Stimulated activated naive CD8-positive, alpha-beta T cell treated with anti-CD3 and anti-CD28 coated beads, Interleukin-15, Interleukin-2, amounts not matched to agents 100 U/mL and 50 U/mL, for 24 hours (primary cell): ENCODE measurements around the gene DNAJC15.
A peak's percentile ranks its signal among the peaks of the same experiment; 100 is the strongest.

ENCODE experiments used
- ATAC-seq: fragments of 150-1000 bp; cut with Tn5 transposase; one replicate; pipeline ENCODE4 v1.10.0; 2021
- DNase-seq: peaks from one replicate; pipeline ENCODE4 v3.0.0; 2021

Gene DNAJC15

DNA sequence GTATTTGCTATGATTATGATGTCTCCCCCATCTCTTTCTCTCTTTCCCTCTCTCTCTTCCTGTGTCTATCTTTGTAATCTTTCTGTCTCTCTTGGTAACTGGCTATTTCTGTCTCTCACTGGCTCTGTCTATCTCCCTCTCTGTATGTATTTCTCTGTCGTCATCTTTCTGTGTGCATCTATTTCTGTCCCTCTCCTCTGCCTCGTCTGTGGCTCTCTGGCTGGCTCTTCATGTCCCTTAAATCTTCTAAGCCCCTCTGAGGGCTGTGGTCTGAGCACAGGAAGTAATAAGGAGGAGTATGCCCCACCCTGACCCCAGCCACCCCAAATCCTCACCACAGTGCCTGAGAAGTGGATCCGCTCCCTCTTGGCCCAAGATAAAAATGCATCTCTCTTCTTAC is 104.4 kb downstream of the DNAJC15 start:
- ATAC-seq = peak; percentile 28
- DNase-seq = no peak

DNA sequence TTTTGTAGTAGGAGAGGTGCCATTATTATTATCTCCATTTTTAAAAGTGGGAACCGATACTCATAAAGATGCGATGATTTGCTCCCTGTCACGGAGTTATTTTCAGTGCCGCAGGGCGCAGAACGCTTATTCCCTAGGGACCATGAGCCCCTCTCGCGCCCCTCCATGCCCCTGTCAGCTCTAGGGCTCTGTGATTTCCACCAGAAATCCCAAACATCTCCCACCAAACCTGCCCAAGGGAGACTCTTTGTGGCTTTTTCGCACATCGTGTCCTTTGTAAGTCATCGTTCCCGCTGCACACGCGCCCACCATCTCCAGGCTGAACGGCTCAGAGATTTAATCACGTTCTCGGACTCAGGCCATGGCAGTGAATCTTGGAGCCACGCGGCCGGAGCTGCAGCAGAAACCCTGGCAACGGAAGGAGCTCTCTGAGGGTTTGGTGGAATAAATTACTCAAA is 105.1 kb downstream of the DNAJC15 start:
- DNase-seq (no peak), ATAC-seq (no peak)

DNA sequence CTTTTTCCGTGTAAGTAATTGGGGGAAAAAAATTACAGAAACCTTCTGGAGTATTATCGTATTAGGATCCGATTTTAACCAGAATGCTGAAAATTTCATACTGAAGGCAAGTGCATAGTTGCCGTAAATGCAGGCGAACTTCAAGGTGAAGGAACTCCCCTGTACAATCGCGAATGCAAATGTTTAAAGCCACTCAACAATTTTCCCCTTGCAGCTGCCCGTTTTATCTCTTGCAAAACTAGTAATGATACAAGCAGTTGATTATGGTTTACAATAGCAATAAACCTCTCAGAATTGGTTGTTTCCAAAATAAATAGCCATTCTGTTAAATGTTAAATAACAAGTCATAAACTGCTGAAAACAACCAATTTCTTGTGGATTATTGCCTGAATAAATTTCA is 105.7 kb downstream of the DNAJC15 start:
- no peak for ATAC-seq
- no peak for DNase-seq

DNA sequence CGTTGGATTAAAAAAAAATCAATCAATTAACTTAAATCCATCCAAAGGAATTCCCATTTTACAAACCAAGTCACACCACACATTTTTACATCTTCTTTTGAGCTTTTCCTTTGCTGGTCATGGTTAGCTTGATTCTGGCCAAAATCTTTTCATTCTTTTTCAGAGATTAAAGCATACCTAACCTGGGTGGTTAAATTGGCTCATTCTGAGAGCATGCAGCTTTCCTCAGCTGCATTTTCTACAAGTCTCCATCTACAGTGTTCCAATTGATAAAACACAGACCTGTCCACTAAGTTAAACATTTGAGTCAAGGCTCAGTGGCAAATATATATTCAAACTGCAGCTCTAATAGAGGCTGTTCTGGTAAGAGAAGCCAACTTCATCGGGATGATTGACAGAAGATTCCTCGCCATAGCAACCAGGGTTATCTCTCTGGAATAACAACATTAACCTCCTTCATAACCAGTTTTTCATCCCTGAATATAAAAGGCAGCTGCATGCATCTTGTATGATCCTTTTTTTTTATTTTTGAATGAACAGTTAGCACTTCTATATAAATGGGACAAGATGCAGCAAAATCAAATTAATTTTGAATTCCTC is 106.2 kb downstream of the DNAJC15 start:
- DNase-seq (no peak), ATAC-seq (no peak)

DNA sequence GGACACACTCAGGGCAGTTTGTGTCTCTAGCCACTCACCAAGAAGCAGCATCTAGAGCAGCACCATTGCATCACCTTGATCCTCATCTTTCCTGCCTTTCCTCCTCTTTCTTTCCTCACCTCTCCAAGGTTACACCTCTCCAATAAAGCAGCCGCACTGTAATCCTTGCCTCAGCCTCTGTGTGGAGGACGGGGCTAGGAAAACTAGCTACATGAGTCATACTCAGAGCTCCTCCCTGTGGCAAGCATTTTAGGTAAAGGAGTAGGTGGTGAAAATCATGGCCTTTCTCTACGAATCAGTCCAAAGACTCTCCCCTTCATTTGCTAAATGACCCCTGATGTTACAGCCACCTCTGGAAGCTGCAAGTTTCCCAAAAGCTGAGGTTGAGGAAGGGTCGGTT is 108.9 kb downstream of the DNAJC15 start:
- peak; percentile 46 for ATAC-seq
- DNase-seq = no peak

DNA sequence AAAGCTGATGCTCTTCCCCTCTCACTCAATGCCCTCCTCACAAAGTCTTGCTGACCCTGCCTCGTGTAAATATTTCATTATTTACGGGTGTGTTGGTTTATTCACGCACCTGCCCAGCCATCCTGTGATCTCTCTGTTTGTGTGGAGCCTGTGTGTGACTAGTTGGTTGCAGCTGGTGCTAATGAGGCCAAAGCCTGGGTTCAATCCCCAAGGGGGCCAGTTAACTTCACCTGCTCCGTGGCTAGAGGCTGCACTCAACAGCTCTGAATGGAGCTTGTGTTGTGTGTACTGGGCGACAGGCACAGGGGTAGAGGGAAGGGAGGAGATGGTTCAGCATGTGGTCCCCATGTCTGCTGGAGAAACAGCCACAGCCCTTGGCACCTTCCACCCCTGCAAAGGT is 109.5 kb downstream of the DNAJC15 start:
- DNase-seq = no peak
- no peak for ATAC-seq

DNA sequence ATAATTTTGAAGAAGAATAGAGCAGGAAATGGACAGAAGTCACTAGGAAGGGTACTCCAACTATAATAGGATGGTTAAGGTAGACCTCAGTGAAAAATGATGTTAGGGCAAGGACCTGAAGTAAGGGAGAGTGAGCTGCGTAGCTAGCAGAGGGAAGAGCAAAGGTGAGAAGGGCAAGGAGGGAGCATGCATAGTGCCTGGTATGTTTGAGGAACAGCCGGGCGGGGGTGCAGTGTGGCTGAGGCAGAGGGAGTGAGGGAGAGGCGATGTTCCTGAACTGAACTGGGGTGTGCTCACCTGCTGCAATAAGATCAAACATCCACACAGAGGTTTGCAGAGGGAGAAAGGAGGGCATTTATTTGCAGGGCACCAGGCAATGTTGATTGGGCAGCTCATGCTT is 110.4 kb downstream of the DNAJC15 start:
- ATAC-seq (no peak), DNase-seq (no peak)

DNA sequence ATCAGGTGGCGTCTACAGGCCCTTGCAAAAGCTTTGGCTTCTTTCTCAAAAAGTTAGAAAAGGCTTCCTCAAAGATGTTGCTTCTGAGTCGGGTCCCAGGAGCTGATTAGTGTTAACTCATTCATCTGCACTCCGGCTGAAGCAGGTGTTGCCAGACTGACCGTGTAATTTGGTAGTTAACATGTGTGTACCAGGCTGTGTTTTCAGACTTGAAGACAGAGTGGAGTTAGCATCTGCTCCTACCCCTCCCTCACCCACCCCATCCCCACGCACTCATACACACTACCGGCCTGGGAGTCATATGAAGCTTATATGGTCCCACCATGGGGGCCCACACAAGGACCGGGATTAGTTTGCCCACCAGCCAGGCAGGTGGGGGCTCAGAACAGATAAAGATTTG is 111.5 kb downstream of the DNAJC15 start:
- DNase-seq = no peak
- no peak for ATAC-seq

DNA sequence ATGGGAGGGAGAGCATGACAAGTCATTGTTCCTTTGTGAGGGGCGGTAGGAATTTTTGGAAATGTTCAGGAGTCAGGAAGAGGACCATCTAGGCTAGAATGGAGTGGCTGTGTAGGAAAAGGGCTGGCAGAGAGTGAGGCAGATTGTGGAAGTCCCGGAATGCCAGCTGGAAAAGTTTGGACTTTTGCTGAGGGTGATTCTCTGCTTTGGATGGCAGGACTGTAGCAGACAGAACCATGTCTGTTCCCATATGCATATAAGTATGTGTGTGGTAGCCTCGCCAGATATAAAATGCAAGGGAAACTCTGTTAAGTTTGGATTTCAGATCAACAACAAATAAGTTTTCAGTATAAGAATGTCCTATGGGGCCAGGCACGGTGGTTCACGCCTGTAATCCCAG is 112.1 kb downstream of the DNAJC15 start:
- ATAC-seq = no peak
- DNase-seq = no peak

DNA sequence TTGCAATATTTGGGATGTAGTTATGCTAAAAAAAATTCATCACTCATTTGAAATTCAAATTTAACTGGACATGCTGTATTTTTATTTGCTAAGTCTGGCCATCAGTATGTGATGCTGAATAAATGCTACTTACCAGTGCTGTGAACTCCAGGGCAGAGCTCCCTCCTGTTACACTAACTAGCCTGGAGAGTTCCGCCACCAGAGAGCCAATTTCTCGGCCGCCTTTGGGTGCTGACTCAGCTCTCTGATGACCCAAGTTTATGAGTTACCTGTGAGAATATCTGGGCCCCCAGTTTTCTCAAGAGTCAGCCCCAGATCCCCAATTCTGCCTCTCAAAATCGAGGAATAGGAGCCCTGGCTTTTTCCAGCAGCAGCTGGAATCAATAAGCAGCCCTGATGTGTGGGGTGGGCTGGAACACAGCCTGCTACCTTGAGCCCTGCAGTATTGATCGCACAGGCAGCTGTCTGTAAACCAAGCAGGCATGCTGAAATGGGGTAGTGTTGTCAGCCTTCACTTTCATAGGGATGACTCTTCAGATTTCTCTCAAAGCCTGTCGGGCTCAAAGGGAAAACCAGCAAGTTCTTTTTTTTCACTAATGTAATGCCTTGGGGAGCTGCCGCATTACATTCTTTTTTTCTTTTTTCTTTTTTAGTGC is 113.7 kb downstream of the DNAJC15 start:
- no peak for DNase-seq
- ATAC-seq = no peak

DNA sequence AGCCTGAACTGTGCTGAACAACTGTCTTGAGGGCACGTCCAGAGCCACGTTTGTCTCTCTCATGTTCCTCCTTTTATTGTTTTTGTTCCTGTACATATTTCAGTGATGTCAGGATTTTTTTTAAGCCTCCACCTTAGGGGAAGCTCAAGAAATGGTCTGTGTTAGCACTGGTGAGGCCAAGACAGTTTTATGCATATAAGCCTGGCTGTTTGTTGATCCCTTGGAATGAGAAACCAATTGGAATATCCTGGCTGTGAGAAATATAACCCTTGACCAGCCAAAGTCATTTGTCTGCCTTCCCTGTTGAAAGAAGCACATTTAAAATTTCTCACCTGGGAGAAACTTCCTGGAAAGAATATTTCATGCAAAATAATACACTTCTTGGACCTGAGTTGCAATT is 115.8 kb downstream of the DNAJC15 start:
- ATAC-seq = no peak
- no peak for DNase-seq

DNA sequence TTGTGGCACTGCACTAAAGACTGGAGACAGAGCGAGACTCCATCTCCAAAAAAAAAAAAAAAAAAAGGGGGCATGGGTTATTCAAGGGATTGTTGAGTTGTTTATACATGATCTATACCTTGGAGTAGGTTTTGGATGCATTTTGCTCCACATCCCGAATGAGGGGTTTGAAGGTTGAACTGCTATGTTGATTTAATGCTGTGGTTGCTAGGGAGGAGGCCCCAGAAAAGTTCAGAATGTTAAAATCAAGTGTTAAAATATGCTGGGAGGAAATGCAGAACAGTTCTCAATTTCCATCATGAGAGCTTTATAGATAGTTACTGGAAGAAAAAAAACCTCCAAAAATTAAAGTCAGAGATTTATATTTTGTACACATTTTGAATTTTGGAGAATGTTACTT is 116.5 kb downstream of the DNAJC15 start:
- DNase-seq (no peak), ATAC-seq (no peak)

DNA sequence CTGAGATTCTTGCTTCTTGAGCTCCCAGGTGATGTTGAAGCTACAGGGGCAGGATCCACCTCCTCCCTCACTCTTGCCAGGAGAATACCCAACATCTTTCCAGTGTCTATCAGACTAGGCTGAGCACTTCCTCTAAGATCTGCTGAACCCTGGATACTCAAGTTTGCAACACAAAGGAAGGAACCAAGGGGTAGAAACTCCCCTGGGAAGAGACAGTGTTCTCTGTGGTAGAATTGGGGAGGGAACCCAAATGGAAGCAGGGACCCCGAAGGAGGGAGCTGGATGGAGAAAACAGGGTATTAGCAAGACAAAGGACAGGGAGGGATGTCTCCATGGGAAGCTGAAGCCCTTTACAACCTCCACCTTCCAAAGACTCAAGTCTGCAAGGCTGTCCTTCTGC is 117.6 kb downstream of the DNAJC15 start:
- no peak for ATAC-seq
- no peak for DNase-seq

DNA sequence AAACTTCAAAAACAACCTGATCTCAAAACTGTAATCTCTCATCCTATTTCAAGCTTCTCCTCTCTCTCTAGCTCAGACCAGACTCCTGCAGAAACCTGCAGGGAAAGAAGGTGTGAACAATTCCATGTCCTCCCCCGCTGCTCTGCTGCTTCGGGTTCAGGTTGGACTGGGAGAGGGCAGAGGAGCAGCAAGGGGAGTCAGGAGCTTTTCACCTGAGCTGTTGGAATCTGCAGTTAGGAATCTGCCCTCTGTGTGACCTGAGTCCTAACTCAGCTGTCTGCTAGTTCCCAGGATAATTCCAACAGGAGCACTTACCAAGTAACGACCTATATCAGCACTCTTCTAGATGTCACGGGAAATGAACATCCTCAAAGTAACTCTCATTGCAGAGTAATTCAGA is 118.3 kb downstream of the DNAJC15 start:
- DNase-seq (no peak), ATAC-seq (no peak)

DNA sequence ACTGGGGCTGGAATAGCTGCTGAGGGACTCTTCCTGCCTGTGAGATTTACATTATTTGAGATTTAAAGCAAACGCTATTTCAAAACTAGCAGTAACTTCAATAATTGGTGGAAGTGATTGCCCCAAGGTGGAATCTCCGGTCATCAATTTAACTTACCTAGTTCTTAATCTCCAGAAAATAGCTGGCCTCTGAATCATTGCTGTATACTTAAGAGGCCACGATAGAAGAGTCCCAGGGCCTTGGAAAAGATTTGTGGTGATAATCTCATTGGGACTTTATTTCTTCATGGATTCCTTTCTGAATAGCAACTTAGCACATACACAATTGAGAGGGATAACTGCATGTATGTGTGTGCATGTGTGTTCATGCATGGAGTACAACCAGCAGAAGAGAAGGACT is 120.2 kb downstream of the DNAJC15 start:
- DNase-seq (no peak), ATAC-seq (no peak)

DNA sequence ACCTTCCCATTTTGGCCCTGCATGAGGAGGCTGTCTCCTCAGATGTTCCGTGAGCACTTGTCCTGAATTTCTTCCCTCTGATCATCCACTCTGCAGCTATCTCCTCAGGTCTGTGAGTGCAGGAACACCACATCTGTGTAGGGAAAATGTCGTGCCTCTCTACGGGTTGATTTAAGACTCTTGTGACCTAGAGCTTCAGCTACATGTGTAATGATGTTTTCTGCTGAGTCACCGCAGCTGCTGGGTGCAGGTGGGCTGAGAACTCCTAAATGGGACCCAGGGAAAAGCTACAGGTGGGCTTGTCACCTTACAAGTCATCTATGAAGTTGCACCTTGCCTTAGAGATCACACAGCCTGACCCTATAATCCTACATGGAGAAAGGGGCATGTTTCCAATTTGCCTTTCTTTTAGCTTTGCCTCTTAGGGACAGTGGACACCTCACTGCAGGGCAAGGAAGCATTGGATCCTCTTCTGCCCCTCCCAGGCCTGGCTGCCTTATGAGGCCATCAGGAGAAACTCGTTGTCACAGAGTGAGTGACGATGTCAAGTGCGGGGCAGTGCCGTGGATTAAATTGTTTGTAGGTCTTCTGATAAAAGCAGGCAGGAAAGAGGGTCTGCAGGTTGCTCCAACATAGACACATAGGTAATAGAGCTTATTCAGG is 122.3 kb downstream of the DNAJC15 start:
- no peak for DNase-seq
- no peak for ATAC-seq

DNA sequence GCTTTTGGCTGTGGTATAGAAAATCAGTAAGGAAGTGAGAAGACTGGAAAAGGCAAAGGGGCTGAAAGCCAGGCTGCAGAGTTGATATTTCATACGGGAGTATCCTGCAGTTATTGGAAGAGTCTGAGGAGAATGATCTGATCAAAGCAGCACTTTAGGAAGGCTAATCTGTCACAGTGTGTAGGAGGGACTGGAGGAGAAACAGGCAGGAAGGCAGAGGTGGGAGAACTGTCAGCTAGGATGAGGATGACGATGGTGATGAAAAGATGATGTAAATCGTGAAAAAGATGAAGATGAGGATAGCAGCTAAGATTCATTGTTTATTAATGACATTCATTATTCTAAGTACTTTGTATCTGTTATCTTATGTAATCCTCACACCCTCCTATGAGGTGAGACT is 123.0 kb downstream of the DNAJC15 start:
- ATAC-seq (no peak), DNase-seq (no peak)

DNA sequence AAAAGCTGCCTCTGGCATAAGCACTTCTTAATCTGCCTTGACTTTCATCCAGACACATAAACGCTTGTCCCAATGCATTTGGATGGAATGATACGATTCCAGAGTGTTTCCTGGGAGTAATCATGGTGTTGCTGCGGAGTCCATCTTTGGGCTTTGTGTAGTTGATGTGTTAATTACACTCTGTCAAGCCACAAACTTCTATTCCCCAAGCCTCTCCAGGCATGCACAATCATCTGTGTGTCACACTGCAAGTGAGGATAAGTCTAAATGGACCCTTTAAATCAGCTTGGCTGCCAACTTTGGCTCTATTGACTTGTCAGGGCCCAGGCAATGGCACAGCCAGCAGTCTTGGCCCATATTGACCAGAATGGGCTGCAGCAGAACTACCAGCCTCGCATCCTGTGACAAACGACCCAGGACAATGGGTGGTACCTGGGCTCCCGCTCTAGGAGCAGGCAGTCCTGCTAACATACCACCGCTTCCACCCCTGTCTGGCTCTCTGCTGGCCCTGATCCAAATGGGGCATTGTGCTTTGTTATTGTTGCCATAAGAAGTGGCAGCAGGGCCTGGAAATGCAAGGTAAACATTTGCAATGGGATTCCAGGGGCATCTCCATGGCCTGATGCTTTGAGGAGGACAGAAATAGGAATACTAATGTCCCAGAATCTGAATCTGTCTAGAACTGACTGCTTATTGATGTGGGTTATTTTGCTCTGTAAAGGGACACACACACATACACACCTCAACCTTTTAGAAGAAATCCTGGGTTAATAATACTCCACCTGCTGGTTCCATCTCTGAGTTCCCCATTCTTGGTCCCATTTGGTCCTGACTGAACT is 127.2 kb downstream of the DNAJC15 start:
- no peak for ATAC-seq
- no peak for DNase-seq

DNA sequence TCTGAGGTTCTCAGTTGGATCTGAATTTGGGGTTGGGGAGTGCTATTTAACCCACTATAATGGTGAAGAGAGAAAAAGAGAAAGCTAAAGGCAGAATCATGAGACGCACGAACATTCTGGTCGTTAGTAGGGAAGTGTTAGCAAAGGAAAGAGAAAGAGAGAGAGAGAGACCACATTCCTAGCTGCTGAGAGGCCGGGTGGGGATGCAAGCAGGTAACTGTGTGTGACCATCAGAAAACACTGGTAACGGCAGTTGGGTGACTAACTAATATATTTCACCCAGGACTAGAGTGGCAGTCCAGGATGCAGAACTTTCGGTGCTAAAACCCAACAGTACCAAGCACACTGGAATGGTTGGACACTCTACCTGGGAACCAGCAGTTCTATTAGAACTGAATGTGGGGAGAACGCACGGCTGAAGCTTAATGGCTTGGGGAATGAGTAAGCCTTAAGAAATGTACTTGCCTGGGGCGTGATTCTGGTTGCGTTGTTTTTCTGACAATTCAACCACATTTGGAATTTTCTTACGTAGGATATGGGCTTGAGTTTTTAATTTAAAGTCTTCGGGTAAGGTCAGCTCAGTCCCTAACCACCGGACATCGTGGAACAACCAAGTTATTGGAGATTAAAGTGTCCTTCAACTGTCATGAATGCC is 130.2 kb downstream of the DNAJC15 start:
- ATAC-seq (no peak), DNase-seq (no peak)

DNA sequence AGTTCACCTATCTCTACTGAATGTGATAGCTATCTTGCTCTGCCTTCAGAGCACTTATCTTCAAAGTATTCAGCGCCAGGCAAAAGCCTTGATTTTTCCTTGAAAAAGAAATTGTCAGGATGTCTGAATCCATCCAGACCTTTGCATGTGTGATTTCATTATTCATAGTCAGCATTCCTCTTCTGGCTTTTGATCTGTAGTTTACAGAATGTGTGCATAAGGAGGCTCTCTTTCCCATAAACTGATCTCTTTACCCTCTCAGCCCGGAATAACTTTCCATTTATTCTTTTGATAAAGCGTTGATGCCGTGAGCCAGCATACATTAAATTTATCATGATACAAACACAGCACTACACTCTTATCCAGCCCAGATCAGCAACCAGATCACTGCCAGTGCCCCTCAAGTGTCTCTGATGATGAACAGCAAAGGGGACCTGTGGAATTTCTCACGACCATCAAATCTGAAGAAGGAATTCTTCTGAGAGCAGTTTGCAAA is 130.8 kb downstream of the DNAJC15 start:
- ATAC-seq (no peak), DNase-seq (no peak)

DNA sequence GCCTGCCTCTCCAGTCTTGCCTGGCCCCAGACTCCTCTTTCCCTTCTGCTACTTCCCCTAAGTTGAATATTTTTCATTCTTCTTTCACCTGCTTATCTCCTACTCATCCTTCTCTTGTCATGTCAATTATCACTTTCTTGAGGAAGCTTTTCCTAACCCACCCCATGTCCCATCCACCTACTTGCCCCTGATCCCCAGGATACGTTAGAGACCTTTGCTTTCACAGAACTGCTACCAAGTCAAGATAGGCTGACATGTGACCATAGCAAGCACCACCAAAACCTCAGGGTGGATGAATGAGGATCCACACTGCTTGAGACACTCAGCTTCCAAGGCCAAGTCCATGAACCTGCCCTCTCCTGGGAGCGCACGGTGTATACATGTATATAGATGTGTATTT is 131.5 kb downstream of the DNAJC15 start:
- no peak for DNase-seq
- ATAC-seq = no peak

DNA sequence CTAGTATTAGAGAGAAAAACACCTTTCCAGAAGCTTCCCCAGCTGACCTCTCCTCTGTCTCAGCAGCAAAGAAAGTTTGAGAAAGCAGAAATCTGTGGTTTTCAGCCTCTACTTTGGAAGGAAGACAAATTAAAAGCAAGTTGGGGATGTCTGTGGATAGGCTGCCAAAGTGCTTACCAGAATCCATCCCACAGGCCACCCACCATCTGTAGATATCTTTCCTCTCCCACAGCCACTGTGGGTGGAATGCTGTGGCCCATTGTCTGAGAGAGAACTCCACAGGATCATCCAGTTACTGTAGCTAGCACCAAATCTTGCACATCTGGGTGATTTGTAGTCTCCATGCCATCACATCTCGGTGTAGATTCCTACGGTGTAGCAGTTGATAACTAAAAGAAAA is 133.5 kb downstream of the DNAJC15 start:
- DNase-seq = no peak
- no peak for ATAC-seq
